Right lobe of liver (tissue), 4 donors: Measurements from ENCODE around the gene MUC7.

Source experiments
- CTCF ChIP-seq, 4 donors: fragments of 200-600 bp in 3 of 4; fragments of 450-650 bp in 1 of 4; IDR thresholded peaks; one replicate each; pipeline versions ENCODE4 v1.5.1 to v1.8.0; 2016 to 2022; ENCODE audit warnings: antibody characterized with exemption in 4 of 4, mild to moderate bottlenecking in 2 of 4
- POLR2A ChIP-seq: fragments of 450-650 bp; IDR thresholded peaks from one replicate; pipeline ENCODE4 v1.6.1; 2017; ENCODE audit warnings: antibody characterized with exemption, mild to moderate bottlenecking
- donor health status: DM: no; HTN: no; CAD: no.
- donor health status: DM: no; HTN: no; CAD: no.
- donor health status: DM: no; HTN: yes; CAD: no.

GRCh38 chr4:70449220-70449619 lies 22.8 kb upstream of the MUC7 start:
- TF ChIP-seq CTCF (IDR thresholded peaks at IDR 0.05), result no peak
- TF ChIP-seq POLR2A, result no peak
